ENCODE data around the gene COL20A1.

GRCh38 chr20:63293871-63294535 lies 1.0 kb downstream of the COL20A1 start:
- TF ChIP-seq EZH2phosphoT487 (IDR thresholded peaks at IDR 0.05; ENCODE audit: insufficient read depth, low read depth) (no peak), EZH2 (IDR thresholded peaks at IDR 0.05; ENCODE audit: insufficient read depth, poor library complexity, severe bottlenecking) (no peak)
